IPS DF 4.7 (cell line): ENCODE results near the gene SGTA.
A peak's percentile ranks its signal among the peaks of the same experiment; 100 is the strongest.

Experiments
- DNase-seq: peaks from one replicate; pipeline ENCODE4 v3.0.0-alpha.2; 2013; ENCODE audit warnings: low spot score; ENCODE audit errors: extremely low read depth

SGTA gene

GRCh38 chr19:2755811-2756210, 27.3 kb downstream of the SGTA start:
- no peak for DNase-seq

DNA sequence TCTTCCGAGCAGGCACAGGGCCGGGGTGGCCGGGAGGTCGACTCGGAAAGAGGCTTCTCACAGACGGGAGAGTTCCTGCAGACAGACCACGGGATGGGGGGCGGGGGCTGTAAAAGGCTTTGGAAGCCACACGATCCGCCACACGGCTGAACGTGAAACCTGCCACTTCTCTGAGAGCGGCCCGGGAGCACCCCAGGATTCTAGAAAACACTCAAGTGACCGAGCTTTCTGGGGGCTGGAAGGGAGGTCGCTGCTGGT, 27.7 kb downstream of the SGTA start:
- DNase-seq: no peak

GRCh38 chr19:2754659-2755447, 28.2 kb downstream of the SGTA start:
- no peak for DNase-seq

DNA sequence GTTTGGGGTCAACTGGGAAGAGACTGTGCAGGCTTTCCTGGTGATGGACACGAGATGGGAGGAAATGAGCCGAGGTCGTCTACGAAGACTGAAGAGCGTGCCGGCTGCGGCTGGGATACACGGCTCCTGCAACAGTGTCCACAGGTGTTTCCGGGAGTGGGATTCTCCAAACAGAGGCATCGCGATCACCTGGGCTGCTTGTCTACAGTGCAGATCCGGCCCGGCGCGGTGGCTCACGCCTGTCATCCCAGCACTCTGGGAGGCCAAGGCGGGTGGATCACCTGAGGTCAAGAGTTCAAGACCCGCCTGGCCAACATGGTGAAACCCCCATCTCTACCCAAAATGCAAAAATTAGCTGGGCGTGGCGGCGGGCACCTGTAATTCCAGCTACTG, 31.6 kb downstream of the SGTA start:
- no peak for DNase-seq

GRCh38 chr19:2750808-2751437, 32.1 kb downstream of the SGTA start:
- DNase-seq: no peak

- DNase-seq: no peak
Measured at GRCh38 chr19:2747349-2747748, 35.7 kb downstream of the SGTA start.

DNA sequence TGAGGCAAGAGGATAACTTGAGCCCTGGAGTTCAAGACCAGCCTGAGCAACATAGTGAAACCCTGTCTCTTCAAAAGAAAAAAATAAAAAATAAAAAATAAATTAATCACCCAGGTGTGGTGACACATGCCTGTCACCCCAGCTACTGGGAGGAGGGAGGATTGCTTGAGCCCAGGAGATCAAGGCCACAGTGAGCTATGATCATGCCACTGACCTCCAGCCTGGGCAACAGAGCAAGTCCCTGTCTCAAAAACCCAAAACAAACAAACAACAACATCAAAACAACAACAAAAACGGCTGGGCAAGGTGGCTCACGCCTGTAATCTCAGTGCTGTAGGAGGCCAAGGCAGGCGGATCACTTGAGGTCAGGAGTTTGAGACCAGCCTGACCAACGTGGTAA, 39.0 kb downstream of the SGTA start:
- DNase-seq: no peak

GRCh38 chr19:2743099-2743498, 40.0 kb downstream of the SGTA start:
- no peak for DNase-seq

- no peak for DNase-seq
Measured at GRCh38 chr19:2740314-2740656, 42.8 kb downstream of the SGTA start.

- peak; percentile 88 for DNase-seq
Measured at GRCh38 chr19:2739602-2740313, 43.3 kb downstream of the SGTA start, which contains the start of gene SLC39A3. TSS of gene SLC39A3 (minus strand) at chr19:2740017. CDS start at chr19:2737257, 2,760 bp downstream.

GRCh38 chr19:2736550-2737190, 46.4 kb downstream of the SGTA start:
- DNase-seq: no peak

DNA sequence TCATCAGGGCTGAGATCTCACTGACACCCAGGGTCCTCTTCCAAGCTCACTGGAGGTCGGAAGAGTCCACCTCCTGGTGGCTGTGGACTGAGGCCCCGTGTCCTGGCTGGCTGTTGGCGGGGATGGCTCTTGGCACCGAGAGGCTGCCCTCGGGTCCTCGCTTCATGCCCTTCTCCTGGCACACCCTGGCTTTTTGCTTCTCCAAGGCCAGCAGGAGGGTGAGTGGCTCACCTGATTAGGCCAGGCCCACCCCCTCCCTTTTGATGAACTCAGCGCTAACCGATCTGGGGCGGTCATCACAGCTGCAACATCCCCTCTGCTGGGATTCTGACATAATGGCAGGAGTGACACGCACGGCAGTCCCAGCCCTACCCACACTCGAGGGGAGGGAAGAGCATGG, 47.7 kb downstream of the SGTA start:
- DNase-seq: no peak

GRCh38 chr19:2734589-2735288, 48.3 kb downstream of the SGTA start:
- no peak for DNase-seq

DNA sequence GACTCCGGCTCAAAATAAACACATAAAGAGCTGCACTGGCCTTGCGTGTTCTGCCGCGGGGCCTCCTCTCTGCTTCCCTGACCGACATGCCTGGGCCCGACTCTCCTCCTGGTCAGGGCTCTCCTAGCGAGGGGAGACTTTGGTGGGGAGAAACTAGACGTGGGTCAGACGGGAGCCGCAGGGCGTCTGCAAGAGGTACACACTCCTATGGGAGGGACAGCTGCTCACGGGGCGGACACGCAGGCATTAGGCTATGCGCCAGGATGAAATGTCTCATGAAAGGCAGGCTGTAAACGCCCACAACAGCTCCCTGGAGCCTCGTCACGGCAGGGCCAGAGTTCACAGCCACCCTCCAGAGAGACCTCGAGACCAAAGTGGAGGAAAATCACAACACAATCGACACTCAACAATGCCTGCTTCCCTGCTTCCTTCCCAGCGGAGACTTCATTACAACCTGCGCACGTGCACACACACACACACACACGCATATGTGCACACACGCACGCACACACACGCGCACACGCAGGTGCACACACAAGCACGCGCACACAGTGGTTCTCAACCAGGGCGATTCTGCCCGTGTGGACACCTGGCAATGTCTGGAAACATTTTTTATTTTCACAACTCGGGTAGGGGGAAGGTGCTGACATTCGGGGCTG, 49.0 kb downstream of the SGTA start:
- no peak for DNase-seq

DNA sequence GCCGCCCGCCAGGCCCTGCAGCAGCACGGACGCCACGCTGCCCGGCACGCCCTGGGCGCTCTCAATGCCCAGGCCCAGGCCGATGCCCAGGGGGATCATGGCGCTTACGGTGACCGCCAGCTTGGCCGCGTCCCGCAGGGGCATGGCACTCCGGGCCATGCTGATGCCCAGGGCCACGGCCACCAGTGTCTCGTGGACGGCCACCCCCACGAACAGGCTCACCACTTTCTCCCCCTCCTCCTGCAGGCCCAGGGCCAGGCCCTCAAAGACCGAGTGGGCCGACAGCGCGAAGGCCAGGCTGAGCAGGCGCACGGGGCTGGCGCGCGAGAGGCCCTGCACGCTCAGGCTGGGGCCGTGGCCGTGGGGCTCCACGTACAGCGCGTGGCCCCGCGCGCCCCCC, 50.2 kb downstream of the SGTA start:
- DNase-seq: no peak

DNA sequence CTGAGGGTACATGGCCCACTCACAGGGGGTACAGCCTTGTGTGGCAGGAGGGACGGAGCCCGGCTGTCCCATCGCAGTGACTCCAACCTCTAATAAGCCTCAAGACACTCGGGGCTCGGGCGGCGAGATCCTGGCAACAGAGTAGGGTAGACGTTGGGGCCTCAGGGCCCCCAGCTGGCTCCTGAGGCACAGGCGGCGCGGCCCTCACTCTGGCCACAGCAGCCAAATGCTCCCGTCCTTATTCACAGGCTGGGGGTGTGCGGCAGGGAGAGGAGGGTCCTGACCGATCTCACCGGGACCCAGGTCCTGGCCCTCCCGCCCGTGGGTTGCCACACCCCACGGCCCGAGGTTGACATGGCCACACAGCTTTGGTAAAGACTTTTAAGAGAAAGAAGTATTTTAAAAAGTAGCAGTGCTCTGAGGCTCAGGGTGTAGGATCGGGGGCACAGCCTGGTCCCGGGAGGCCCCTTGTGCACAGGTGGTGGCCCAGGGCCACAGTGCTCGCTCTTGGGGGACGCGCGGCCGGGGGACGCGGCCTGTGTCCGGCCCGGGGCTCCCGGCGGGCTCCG, 50.8 kb downstream of the SGTA start:
- no peak for DNase-seq

DNA sequence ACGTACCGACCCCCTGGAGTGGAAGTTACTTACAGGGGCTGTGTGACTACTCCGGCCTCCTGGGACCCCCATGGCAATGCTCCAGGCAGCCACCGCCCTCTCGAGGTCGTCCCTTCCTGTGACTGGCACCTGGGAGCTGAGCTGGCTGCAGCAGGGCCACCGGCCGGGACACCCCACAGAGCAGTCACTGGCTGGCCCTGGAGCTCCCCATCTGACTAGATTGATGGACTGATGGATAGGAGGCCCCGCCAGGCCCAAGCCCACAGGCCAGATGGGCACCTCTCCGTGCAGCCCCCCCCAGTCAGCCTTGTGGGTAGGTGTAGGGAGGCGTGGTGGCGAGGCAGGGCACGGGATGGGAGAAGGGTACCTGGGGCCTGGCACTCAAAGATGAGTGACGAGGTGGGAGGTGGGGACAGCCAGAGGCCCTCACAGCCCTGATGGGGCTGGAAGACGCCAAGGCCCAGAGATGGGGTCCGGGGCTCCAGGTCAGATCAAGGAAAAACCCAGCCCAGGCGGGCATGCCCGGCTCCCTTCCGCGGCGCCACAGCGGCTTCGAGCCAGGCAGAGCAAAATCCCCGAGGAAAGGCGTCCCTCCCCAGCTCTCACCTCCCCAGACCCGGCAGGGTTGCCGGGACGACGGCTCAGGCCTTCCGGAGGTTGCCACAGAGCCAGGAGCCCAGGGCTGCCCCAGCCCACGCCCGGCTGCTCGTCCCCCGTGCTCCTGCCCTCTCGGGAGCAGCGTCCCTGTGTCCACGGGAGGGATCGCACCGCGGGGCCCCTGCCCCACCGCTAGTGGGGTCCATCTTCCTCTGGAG, 51.7 kb downstream of the SGTA start:
- no peak for DNase-seq

DNA sequence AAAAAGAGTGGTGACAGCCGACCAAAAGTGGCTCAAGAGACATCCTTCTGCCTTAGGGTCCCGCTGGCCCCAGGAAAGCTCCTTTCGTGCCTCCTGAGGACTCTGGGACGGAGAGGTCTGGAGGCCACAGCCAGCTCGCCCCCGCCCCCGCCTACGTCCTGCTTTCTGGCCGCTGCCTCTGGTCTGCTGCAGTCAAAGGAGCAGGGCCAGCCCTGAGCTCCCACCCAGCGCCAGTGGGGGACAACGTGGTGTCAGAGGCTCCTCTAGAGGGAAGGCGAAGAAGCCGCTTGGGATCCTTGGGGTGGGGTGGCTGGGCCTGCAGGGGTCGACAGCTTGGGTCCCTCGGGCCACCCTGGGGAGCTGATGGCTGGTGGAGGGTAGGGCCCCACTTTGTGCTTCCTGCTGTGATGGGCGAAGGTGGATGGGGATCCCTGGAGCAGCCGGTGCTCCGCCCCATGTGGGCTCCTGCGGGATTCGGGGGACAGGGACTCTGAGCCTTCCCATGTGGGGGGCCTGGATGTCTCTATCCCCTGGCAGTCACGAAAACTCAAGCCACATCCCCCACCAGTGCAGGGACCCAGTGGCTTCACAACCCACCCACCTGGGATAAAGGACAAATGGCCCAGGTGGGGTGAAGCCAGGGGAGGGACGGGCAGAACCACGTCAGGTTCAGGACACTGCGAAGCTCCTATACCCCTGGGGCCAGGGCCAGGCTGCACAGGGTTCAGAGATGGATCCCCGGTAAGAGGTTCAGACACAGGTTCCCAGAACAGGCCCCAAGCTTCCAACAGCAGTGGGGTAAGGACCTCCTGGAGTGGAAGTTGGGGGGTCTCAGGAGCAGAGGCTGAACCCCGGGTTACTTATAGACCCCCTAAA, 52.9 kb downstream of the SGTA start:
- no peak for DNase-seq

DNA sequence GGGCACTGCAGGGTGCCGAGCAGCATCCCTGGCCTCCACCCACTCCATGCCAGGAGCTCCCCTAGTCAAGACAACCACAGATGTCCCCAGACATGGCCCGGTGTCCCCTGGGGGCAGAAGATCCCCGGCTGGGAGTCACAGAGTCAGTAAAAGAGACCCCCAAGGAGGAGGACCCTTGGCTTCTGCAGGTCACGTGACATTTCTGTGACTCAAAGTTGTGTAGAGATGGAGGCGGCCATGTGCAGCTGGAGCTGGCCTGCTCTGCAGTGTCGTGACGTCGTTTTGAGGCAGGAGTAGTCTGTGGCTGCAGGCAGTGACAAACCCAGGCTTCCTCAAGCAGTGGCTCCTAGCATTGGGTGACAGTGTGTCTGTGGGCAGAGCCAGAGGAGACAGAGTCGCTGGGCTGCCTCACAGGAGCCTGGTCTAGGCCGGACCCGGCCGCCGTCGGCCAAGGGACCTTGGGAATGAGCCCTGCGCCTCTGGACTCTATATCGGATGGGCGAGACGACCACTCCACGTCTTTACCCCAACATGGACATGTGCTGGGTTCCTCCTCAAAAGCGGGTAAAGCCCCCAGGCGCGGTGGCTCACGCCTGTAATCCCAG, 54.2 kb downstream of the SGTA start:
- DNase-seq: no peak
